HepG2 (cell line): ENCODE results near the gene COL9A3. TPM values are rescaled to one million over a fixed set of nuclear protein-coding genes. Genes with fewer than 3 reads are reported as not detected.

ENCODE experiments used
- AGO2 ChIP-seq: fragments of 200-400 bp; formaldehyde crosslinking; optimal IDR thresholded peaks from 2 replicates; pipeline ENCODE3; 2017; ENCODE audit warnings: mild to moderate bottlenecking, low read depth, low read length, moderate library complexity
- CHD2 ChIP-seq: IDR thresholded peaks from 2 replicates; pipeline ENCODE4 v1.6.1; 2011; ENCODE audit warnings: low read depth, low read length, improper control_type of control experiment
- ELK4 ChIP-seq: sonication (generic); formaldehyde crosslinking; IDR thresholded peaks from 2 replicates; pipeline ENCODE4 v1.9.0; 2021; ENCODE audit warnings: missing genetic modification reagents, borderline replicate concordance
- IKZF1 ChIP-seq: fragments of 450-650 bp; IDR thresholded peaks from 2 replicates; pipeline ENCODE4 v1.7.1; 2016
- KDM2A ChIP-seq: sonication (generic); formaldehyde crosslinking; IDR thresholded peaks from 2 replicates; pipeline ENCODE4 v1.4.0; 2020; ENCODE audit warnings: low read depth, missing genetic modification reagents, borderline replicate concordance
- NFIB ChIP-seq: sonication (generic); formaldehyde crosslinking; IDR thresholded peaks from 2 replicates; pipeline ENCODE4 v1.9.0; 2021; ENCODE audit warnings: missing genetic modification reagents, mild to moderate bottlenecking, borderline replicate concordance
- SRY ChIP-seq: sonication (generic); formaldehyde crosslinking; IDR thresholded peaks from 2 replicates; pipeline ENCODE4 v1.8.0; 2022; ENCODE audit warnings: mild to moderate bottlenecking, missing genetic modification reagents
- ZBTB33 ChIP-seq: sonication (generic); formaldehyde crosslinking; IDR thresholded peaks from 2 replicates; pipeline ENCODE4 v1.4.0; 2020; ENCODE audit warnings: missing genetic modification reagents
- ZBTB38 ChIP-seq: sonication (generic); formaldehyde crosslinking; IDR thresholded peaks from 2 replicates; pipeline ENCODE4 v1.5.1; 2020; ENCODE audit warnings: mild to moderate bottlenecking, missing genetic modification reagents
- ZBTB7B ChIP-seq: sonication (generic); formaldehyde crosslinking; IDR thresholded peaks from 2 replicates; pipeline ENCODE4 v1.4.0; 2020; ENCODE audit warnings: missing genetic modification reagents
- ZFP62 ChIP-seq: sonication (generic); formaldehyde crosslinking; IDR thresholded peaks from 2 replicates; pipeline ENCODE4 v1.4.0; 2020; ENCODE audit warnings: missing genetic modification reagents
- ZMYM2 ChIP-seq: sonication (generic); formaldehyde crosslinking; IDR thresholded peaks from 2 replicates; pipeline ENCODE4 v1.8.0; 2022; ENCODE audit warnings: mild to moderate bottlenecking, missing genetic modification reagents
- ZNF225 ChIP-seq: sonication (generic); formaldehyde crosslinking; IDR thresholded peaks from 2 replicates; pipeline ENCODE4 v1.4.0; 2020; ENCODE audit warnings: mild to moderate bottlenecking, missing genetic modification reagents
- ZNF430 ChIP-seq: sonication (generic); formaldehyde crosslinking; IDR thresholded peaks from 2 replicates; pipeline ENCODE4 v1.9.0; 2021; ENCODE audit warnings: mild to moderate bottlenecking, missing genetic modification reagents
- ZNF563 ChIP-seq: sonication (generic); formaldehyde crosslinking; IDR thresholded peaks from 2 replicates; pipeline ENCODE4 v1.8.0; 2022; ENCODE audit warnings: mild to moderate bottlenecking, moderate library complexity, missing genetic modification reagents
- ZNF652 ChIP-seq: IDR thresholded peaks from 2 replicates; pipeline ENCODE4 v1.6.1; 2016; ENCODE audit warnings: low read depth, borderline replicate concordance
- ZNF672 ChIP-seq: sonication (generic); formaldehyde crosslinking; IDR thresholded peaks from 2 replicates; pipeline ENCODE4 v1.8.1; 2022; ENCODE audit warnings: missing genetic modification reagents
- ZNF800 ChIP-seq: sonication (generic); formaldehyde crosslinking; IDR thresholded peaks from 2 replicates; pipeline ENCODE4 v1.4.0; 2020; ENCODE audit warnings: missing genetic modification reagents
- polyA plus RNA-seq, 8 experiments: library from polyadenylated mRNA; depleted of rRNA in 3 of 8; stranded (reverse) in 7 of 8; unstranded in 1 of 8; fragments of >200 nt; fragmentation: Illumina TruSeq in 4 of 8; extraction: Trizol in 4 of 8; gene quantifications; 2 replicates each; pipeline versions ENCODE4 v1.2.1 to v1.2.3, GENCODE V29; 2011 to 2016; ENCODE audit warnings: low read depth in 4 of 8, missing spikeins in 1 of 8, mixed read lengths in 1 of 8; ENCODE audit not compliant: insufficient read depth in 1 of 8
- total RNA-seq, 5 experiments: library from RNA; depleted of rRNA; stranded (reverse); fragments of >200 nt; fragmentation: Illumina TruSeq; extraction: Trizol; gene quantifications; 2 replicates each; pipeline ENCODE4 v1.2.3, GENCODE V29; 2016; ENCODE audit warnings: low read depth in 1 of 5
- TF ChIP-seq, protein P1 (sequence below): sonication (generic); formaldehyde crosslinking; IDR thresholded peaks from 2 replicates; pipeline ENCODE4 v1.4.0; 2020; ENCODE audit warnings: mild to moderate bottlenecking, missing genetic modification reagents
- TF ChIP-seq, protein P2 (sequence below): sonication (generic); formaldehyde crosslinking; IDR thresholded peaks from 2 replicates; pipeline ENCODE4 v1.5.0; 2020; ENCODE audit warnings: missing genetic modification reagents, mild to moderate bottlenecking, borderline replicate concordance

Gene COL9A3
- total and polyA plus RNA-seq, 2 of the 13 experiments (the other 11 are each of a cell fraction or from before 2014, with no cell fraction given), result 155 to 204 TPM

DNA sequence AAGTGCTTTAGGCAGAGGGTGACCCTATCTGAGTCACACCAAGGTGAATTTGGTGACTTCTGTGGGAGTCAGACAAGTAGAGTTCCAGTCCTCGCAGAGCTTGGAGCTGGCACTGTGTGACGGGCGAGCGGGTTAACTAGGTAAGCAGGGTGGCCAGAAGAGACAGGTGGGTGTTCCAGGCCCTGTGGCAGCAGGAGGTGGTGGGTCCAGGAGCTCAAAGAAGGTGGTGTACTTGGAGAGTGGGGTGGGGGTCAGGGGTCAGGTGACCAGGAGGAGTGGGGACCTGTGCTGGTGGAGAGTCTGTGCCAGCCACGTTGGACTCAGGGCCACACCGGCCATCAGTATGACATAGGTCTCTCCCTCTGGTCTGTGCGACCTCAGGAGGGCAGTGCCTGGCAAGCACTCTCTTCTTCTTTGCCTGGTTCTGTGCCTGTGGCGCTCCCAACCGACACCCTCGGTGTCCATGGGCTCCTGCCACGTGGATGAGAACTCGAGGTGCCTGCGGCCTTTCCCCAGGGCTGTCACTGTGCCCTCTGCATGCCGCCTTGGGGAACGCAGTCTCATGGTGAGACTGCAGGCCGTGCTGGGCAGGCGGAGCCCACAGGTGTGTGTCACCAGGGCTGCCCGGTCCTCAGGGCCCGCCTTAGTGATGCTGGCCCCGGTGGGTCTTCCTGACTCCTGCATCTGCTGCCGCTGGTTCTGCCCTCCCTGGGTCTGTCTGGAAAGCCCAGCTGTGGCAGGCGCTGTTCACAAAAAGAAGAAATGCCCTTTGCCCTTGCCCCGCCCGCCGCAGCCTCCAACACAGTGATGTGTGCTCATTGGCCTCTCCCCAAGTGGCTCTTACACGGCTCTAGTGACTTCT lies 18.9 kb upstream of the COL9A3 start (continued):
- TF ChIP-seq AGO2 (peak; percentile 10), ZNF652 (CRISPR knock-in tag) (no peak), ZBTB7B (CRISPR knock-in tag) (no peak), ELK4 (CRISPR knock-in tag) (no peak), SRY (CRISPR knock-in tag) (peak; percentile 66; the same call in 1 of the 2 replicates), ZNF225 (CRISPR knock-in tag) (no peak), ZNF563 (CRISPR knock-in tag) (no peak), ZNF672 (no peak), ZFP62 (CRISPR knock-in tag) (no peak), CHD2 (no peak), ZMYM2 (CRISPR knock-in tag) (0 out of 2 replicates have a peak, but pooled peaks have one; percentile 46), KDM2A (0 out of 2 replicates have a peak, but pooled peaks have one; percentile 22), ZNF800 (CRISPR knock-in tag) (no peak), IKZF1 (no peak), ZBTB38 (CRISPR knock-in tag) (0 out of 2 replicates have a peak, but pooled peaks have one; percentile 60), NFIB (CRISPR knock-in tag) (0 out of 2 replicates have a peak, but pooled peaks have one; percentile 51), ZBTB33 (CRISPR knock-in tag) (0 out of 2 replicates have a peak, but pooled peaks have one; percentile 5), ZNF430 (0 out of 2 replicates have a peak, but pooled peaks have one; percentile 31)
- TF ChIP-seq, protein P1, sequence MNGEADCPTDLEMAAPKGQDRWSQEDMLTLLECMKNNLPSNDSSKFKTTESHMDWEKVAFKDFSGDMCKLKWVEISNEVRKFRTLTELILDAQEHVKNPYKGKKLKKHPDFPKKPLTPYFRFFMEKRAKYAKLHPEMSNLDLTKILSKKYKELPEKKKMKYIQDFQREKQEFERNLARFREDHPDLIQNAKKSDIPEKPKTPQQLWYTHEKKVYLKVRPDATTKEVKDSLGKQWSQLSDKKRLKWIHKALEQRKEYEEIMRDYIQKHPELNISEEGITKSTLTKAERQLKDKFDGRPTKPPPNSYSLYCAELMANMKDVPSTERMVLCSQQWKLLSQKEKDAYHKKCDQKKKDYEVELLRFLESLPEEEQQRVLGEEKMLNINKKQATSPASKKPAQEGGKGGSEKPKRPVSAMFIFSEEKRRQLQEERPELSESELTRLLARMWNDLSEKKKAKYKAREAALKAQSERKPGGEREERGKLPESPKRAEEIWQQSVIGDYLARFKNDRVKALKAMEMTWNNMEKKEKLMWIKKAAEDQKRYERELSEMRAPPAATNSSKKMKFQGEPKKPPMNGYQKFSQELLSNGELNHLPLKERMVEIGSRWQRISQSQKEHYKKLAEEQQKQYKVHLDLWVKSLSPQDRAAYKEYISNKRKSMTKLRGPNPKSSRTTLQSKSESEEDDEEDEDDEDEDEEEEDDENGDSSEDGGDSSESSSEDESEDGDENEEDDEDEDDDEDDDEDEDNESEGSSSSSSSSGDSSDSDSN (CRISPR knock-in tag), result 0 out of 2 replicates have a peak, but pooled peaks have one; percentile 19
- TF ChIP-seq, protein P2, sequence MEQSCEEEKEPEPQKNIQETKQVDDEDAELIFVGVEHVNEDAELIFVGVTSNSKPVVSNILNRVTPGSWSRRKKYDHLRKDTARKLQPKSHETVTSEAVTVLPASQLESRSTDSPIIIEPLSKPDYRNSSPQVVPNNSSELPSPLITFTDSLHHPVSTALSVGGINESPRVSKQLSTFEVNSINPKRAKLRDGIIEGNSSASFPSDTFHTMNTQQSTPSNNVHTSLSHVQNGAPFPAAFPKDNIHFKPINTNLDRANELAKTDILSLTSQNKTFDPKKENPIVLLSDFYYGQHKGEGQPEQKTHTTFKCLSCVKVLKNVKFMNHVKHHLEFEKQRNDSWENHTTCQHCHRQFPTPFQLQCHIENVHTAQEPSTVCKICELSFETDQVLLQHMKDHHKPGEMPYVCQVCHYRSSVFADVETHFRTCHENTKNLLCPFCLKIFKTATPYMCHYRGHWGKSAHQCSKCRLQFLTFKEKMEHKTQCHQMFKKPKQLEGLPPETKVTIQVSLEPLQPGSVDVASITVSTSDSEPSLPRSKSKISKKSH (CRISPR knock-in tag), result 0 out of 2 replicates have a peak, but pooled peaks have one; percentile 5
